M059J (cell line): ENCODE results near the gene DACH1. TPM values are rescaled to one million over a fixed set of nuclear protein-coding genes. Genes with fewer than 3 reads are reported as not detected.

Source experiments
- DNase-seq: peaks from one replicate; pipeline ENCODE4 v3.0.0-alpha.2; 2012; ENCODE audit warnings: low read depth
- total RNA-seq: library from RNA; depleted of rRNA; stranded (reverse); fragments of >200 nt; shearing (Covaris generic); gene quantifications from 2 replicates; pipeline ENCODE4 v1.2.3, GENCODE V29; 2014

The DACH1 gene
- total RNA-seq, 1 experiment from 2014 or later, result not detected

GRCh38 chr13:71625694-71626093 is 241.3 kb downstream of the DACH1 start:
- no peak for DNase-seq

- no peak for DNase-seq
Measured at GRCh38 chr13:71624653-71625600, 242.1 kb downstream of the DACH1 start.

GRCh38 chr13:71621174-71622124 is 245.6 kb downstream of the DACH1 start:
- DNase-seq, result no peak

GRCh38 chr13:71619096-71619495 is 247.9 kb downstream of the DACH1 start:
- DNase-seq, result no peak

- peak; percentile 3 for DNase-seq
Measured at GRCh38 chr13:71618159-71618558, 248.8 kb downstream of the DACH1 start.

- DNase-seq, result no peak
Measured at GRCh38 chr13:71617265-71617664, 249.7 kb downstream of the DACH1 start.

- DNase-seq, result no peak
Measured at GRCh38 chr13:71613066-71613745, 253.8 kb downstream of the DACH1 start.

- DNase-seq, result no peak
Measured at GRCh38 chr13:71611292-71611691, 255.7 kb downstream of the DACH1 start.

GRCh38 chr13:71610876-71611275 is 256.1 kb downstream of the DACH1 start:
- no peak for DNase-seq

GRCh38 chr13:71609271-71609670 is 257.7 kb downstream of the DACH1 start:
- DNase-seq, result no peak

- no peak for DNase-seq
Measured at GRCh38 chr13:71607575-71607974, 259.4 kb downstream of the DACH1 start.

GRCh38 chr13:71606818-71607217 is 260.2 kb downstream of the DACH1 start:
- DNase-seq, result no peak

- no peak for DNase-seq
Measured at GRCh38 chr13:71605744-71606143, 261.3 kb downstream of the DACH1 start.

GRCh38 chr13:71603255-71603654 is 263.7 kb downstream of the DACH1 start:
- DNase-seq, result no peak

GRCh38 chr13:71602344-71602743 is 264.7 kb downstream of the DACH1 start:
- no peak for DNase-seq

- DNase-seq, result no peak
Measured at GRCh38 chr13:71597150-71597549, 269.9 kb downstream of the DACH1 start.

GRCh38 chr13:71596116-71596515 is 270.9 kb downstream of the DACH1 start:
- no peak for DNase-seq

- DNase-seq, result no peak
Measured at GRCh38 chr13:71593566-71593965, 273.4 kb downstream of the DACH1 start.

- DNase-seq, result no peak
Measured at GRCh38 chr13:71591374-71591773, 275.6 kb downstream of the DACH1 start.

GRCh38 chr13:71590654-71591148 is 276.3 kb downstream of the DACH1 start:
- no peak for DNase-seq

- DNase-seq, result no peak
Measured at GRCh38 chr13:71589032-71589431, 278.0 kb downstream of the DACH1 start.

- DNase-seq, result no peak
Measured at GRCh38 chr13:71587817-71588216, 279.2 kb downstream of the DACH1 start.
